Neural progenitor cell (in vitro differentiated cells): Measurements from ENCODE around the gene AANAT. TPM values are rescaled to one million over a fixed set of nuclear protein-coding genes. Genes with fewer than 3 reads are reported as not detected.
A peak's percentile ranks its signal among the peaks of the same experiment; 100 is the strongest.

Experiments used
- DNase-seq: peaks from one replicate; pipeline ENCODE4 v3.0.0-alpha.2; 2016; ENCODE audit warnings: low spot score
- H2AFZ ChIP-seq: fragments of 200-600 bp; sonication (generic); replicated peaks from 2 replicates; pipeline ENCODE4 v1.6.1; 2016; ENCODE audit warnings: antibody characterized with exemption
- H3F3A ChIP-seq: fragments of 200-600 bp; sonication (generic); 2 replicates; pipeline ENCODE4 v1.6.1; 2016; ENCODE audit warnings: antibody characterized with exemption, low read depth
- H3K27ac ChIP-seq: fragments of 200-600 bp; sonication (generic); 2 replicates; pipeline ENCODE4 v1.5.1; 2016; ENCODE audit warnings: mild to moderate bottlenecking
- H3K27me3 ChIP-seq: fragments of 200-600 bp; sonication (generic); 2 replicates; pipeline ENCODE4 v1.6.1; 2016; ENCODE audit warnings: mild to moderate bottlenecking, moderate library complexity
- H3K36me3 ChIP-seq: fragments of 200-600 bp; sonication (generic); 2 replicates; pipeline ENCODE4 v1.5.1; 2016
- H3K4me1 ChIP-seq: fragments of 200-600 bp; sonication (generic); 2 replicates; pipeline ENCODE4 v1.6.1; 2016; ENCODE audit warnings: mixed run types
- H3K4me2 ChIP-seq: fragments of 200-600 bp; sonication (generic); 2 replicates; pipeline ENCODE4 v1.6.1; 2016
- H3K4me3 ChIP-seq: fragments of 200-600 bp; sonication (generic); 2 replicates; pipeline ENCODE4 v1.5.1; 2016
- H3K79me2 ChIP-seq: fragments of 200-600 bp; sonication (generic); 2 replicates; pipeline ENCODE4 v1.6.1; 2016; ENCODE audit warnings: low read depth
- H3K9ac ChIP-seq: fragments of 200-600 bp; sonication (generic); 2 replicates; pipeline ENCODE4 v1.6.1; 2016
- H3K9me3 ChIP-seq: fragments of 200-600 bp; sonication (generic); 2 replicates; pipeline ENCODE4 v1.5.1; 2016; ENCODE audit warnings: low read depth
- H4K20me1 ChIP-seq: fragments of 200-600 bp; sonication (generic); 2 replicates; pipeline ENCODE4 v1.6.1; 2016; ENCODE audit warnings: low read depth
- H3K27ac Mint-ChIP-seq: 3 replicates; pipeline ENCODE4 v1.8.0; 2021; ENCODE audit warnings: mixed read lengths
- H3K27me3 Mint-ChIP-seq: 2 replicates; pipeline ENCODE4 v1.8.0; 2022; ENCODE audit warnings: low read depth, mild to moderate bottlenecking, inconsistent platforms, moderate library complexity, mixed read lengths; ENCODE audit not compliant: insufficient read depth
- H3K36me3 Mint-ChIP-seq: 3 replicates; pipeline ENCODE4 v1.8.0; 2021; ENCODE audit warnings: mixed read lengths
- H3K4me1 Mint-ChIP-seq: 3 replicates; pipeline ENCODE4 v1.8.0; 2021; ENCODE audit warnings: mixed read lengths
- H3K4me3 Mint-ChIP-seq: 3 replicates; pipeline ENCODE4 v1.8.0; 2021; ENCODE audit warnings: mild to moderate bottlenecking, moderate library complexity, mixed read lengths
- H3K9me3 Mint-ChIP-seq: 3 replicates; pipeline ENCODE4 v1.8.0; 2020; ENCODE audit warnings: mixed read lengths
- EZH2 ChIP-seq: fragments of 200-600 bp; sonication (generic); IDR thresholded peaks from 2 replicates; pipeline ENCODE4 v1.6.1; 2017; ENCODE audit warnings: antibody characterized with exemption, mild to moderate bottlenecking, moderate library complexity
- EZH2phosphoT487 ChIP-seq: fragments of 200-600 bp; sonication (generic); IDR thresholded peaks from 2 replicates; pipeline ENCODE4 v1.6.1; 2017; ENCODE audit warnings: antibody characterized with exemption
- total RNA-seq: library from RNA; depleted of rRNA; stranded (reverse); fragments of >200 nt; gene quantifications from 2 replicates; pipeline ENCODE4 v1.2.3, GENCODE V29; 2015; ENCODE audit warnings: low replicate concordance
- TF ChIP-seq, protein P1 (sequence below): fragments of 200-600 bp; sonication (generic); IDR thresholded peaks from 2 replicates; pipeline ENCODE4 v1.5.1; 2017; ENCODE audit warnings: antibody characterized with exemption, mild to moderate bottlenecking

Gene AANAT
- total RNA-seq, result not detected in 2 replicates

DNA sequence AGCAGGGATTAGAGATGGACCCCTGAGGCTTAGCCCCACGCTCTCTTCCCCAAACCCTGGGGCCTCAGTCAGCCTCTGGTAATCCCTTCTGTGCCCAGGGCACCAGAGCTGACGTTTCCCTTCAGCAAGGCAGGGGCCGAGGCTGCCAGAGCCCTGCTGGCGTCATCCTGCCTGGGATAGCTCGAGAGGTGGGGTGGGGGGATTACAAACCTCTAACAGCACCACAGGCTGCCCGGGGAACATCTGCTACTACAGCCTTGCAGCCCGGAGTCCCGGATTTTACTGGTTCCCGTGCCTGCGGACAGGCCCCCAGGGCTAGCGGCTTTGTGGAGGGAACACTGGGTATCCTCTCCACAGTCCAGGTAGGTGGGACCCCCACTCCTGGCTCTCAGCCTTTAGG lies at the start of gene AANAT:
TSS of gene AANAT (plus strand) at position 238 of the 400 bp plus-strand sequence. CDS start 1,144 bp downstream, outside the sequence.
- Mint-ChIP-seq H3K36me3 (no peaks in the 10 kb centered on the region), H3K4me1 (peaks cover 16% of the 10 kb centered on the region), H3K27me3 (no peaks in the 10 kb centered on the region), H3K4me3 (peak within 1 kb of the TSS; percentile 24), H3K9me3 (no peaks in the 10 kb centered on the region), H3K27ac (no peak within 1 kb of the TSS)
- Histone ChIP-seq H3K27me3 (no peaks in the 10 kb centered on the region), H3K4me1 (peaks cover 19% of the 10 kb centered on the region), H3K27ac (no peak within 1 kb of the TSS), H3K79me2 (no peaks in the 10 kb centered on the region), H4K20me1 (no peaks in the 10 kb centered on the region), H3K4me3 (peak within 1 kb of the TSS; percentile 4), H3K36me3 (no peaks in the 10 kb centered on the region), H3K4me2 (peak within 1 kb of the TSS; percentile 70), H2AFZ (peak within 1 kb of the TSS; percentile 61), H3K9ac (no peak within 1 kb of the TSS), H3F3A (peaks cover 14% of the 10 kb centered on the region), H3K9me3 (no peaks in the 10 kb centered on the region)
- TF ChIP-seq EZH2, result no peak
- TF ChIP-seq, protein P1, sequence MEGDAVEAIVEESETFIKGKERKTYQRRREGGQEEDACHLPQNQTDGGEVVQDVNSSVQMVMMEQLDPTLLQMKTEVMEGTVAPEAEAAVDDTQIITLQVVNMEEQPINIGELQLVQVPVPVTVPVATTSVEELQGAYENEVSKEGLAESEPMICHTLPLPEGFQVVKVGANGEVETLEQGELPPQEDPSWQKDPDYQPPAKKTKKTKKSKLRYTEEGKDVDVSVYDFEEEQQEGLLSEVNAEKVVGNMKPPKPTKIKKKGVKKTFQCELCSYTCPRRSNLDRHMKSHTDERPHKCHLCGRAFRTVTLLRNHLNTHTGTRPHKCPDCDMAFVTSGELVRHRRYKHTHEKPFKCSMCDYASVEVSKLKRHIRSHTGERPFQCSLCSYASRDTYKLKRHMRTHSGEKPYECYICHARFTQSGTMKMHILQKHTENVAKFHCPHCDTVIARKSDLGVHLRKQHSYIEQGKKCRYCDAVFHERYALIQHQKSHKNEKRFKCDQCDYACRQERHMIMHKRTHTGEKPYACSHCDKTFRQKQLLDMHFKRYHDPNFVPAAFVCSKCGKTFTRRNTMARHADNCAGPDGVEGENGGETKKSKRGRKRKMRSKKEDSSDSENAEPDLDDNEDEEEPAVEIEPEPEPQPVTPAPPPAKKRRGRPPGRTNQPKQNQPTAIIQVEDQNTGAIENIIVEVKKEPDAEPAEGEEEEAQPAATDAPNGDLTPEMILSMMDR, result no peak
- no peak for TF ChIP-seq EZH2phosphoT487
- DNase-seq, result peak; percentile 81

DNA sequence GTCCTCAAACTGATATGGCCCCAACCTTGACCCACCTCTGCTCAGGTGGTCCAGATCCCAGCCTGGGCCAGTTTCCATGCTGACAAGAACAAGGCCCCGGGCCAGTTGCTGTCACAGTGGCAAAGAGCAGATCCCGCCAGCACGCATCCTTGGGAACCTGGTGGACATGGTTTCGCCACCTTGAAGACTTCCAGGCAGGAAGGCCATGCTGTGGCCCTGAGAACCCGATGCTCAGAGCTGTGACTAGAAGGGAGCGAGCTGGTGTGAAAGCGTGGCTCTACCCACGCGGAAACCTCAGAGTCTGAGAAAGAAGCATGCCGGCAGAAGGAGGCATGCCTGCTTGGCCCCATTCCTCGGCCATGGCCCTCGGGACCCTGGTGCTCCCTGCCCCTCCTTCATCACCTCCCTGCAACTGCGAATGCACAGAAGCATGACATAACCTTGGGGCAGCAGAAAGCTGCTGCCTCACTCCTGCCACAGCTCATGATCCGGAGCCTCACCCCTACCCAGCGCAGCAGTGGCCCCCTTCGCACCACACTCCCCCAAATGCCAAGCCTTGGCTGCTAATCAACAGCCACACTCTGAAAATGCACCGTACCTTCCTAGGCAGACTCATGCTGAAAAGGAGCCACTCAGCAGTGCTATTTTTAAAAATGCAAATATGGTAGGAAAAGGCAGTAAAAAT lies 47.7 kb upstream of the AANAT start:
- Mint-ChIP-seq H3K27ac (peak overlapping the region; percentile 29), H3K4me1 (peaks cover 16% of the 10 kb centered on the region), H3K9me3 (peaks cover 5% of the 10 kb centered on the region), H3K4me3 (no peak overlapping the region), H3K36me3 (peaks cover 31% of the 10 kb centered on the region), H3K27me3 (peaks cover 9% of the 10 kb centered on the region)
- no peak overlapping the region for H3K4me2 ChIP-seq
- H3F3A ChIP-seq, result no peaks in the 10 kb centered on the region
- no peak overlapping the region for H3K4me3 ChIP-seq
- H4K20me1 ChIP-seq, result peaks cover 61% of the 10 kb centered on the region
- no peak overlapping the region for H3K9ac ChIP-seq
- no peaks in the 10 kb centered on the region for H3K9me3 ChIP-seq
- no peak overlapping the region for H3K27ac ChIP-seq
- no peaks in the 10 kb centered on the region for H3K36me3 ChIP-seq
- TF ChIP-seq, protein P1, result no peak
- TF ChIP-seq EZH2 (no peak), EZH2phosphoT487 (no peak)
- H3K27me3 ChIP-seq, result no peaks in the 10 kb centered on the region
- H3K4me1 ChIP-seq, result no peaks in the 10 kb centered on the region
- DNase-seq, result no peak
- H2AFZ ChIP-seq, result no peak overlapping the region
- peaks cover 60% of the 10 kb centered on the region for H3K79me2 ChIP-seq

DNA sequence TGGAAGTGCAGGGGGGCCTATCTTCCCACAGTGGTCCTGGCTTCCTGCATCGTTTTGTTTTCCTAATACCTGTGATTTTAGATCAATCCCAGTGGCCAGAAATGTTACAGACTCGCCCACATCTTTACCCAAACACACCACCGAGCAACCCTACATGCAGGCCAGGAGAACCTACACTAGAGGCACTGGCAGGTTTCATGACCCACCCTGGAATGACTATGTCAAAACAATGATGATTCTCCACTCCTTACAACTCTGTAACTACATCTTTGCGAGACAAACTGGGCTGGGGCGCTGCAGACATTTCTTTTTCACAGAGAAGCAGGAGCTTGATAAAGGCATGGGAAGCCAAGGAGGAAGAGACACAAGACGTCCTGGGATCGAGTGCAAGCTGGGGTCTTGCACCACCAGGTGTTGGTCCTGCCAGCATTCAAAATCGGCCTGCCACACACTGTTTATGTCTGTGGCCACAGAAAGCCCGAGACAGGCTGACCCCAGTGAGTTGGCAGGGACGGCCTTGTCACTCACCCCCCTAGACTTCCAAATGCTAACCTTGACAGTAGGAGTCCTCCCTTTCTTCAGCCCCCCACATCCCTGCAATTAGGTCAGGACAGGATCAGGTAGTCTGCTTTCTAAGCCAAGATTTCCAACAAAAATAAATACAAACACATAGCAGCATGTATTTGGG lies 46.9 kb upstream of the AANAT start:
- peaks cover 60% of the 10 kb centered on the region for H3K79me2 ChIP-seq

More for the DNA sequence above, 46.9 kb upstream of the AANAT start:
- TF ChIP-seq EZH2 (no peak), EZH2phosphoT487 (no peak)
- TF ChIP-seq, protein P1, result no peak
- Mint-ChIP-seq H3K27me3 (peaks cover 9% of the 10 kb centered on the region), H3K4me3 (no peak overlapping the region), H3K27ac (no peak overlapping the region), H3K9me3 (peaks cover 5% of the 10 kb centered on the region), H3K36me3 (peaks cover 31% of the 10 kb centered on the region), H3K4me1 (peaks cover 10% of the 10 kb centered on the region)
- Histone ChIP-seq H4K20me1 (peaks cover 55% of the 10 kb centered on the region), H3K9me3 (no peaks in the 10 kb centered on the region), H2AFZ (no peak overlapping the region), H3K4me3 (no peak overlapping the region), H3F3A (no peaks in the 10 kb centered on the region), H3K27me3 (no peaks in the 10 kb centered on the region), H3K4me1 (no peaks in the 10 kb centered on the region), H3K9ac (no peak overlapping the region), H3K4me2 (no peak overlapping the region), H3K36me3 (no peaks in the 10 kb centered on the region), H3K27ac (no peak overlapping the region)
- DNase-seq, result no peak
